GM21825 (cell line): ENCODE measurements around the gene TLL1.

ENCODE experiments used
- ATAC-seq: cut with Tn5 transposase; IDR thresholded peaks from one replicate; pipeline ENCODE4 v1.9.1; 2021; ENCODE audit warnings: mild to moderate bottlenecking, moderate library complexity; ENCODE audit not compliant: unreplicated experiment

TLL1 gene

GRCh38 chr4:166140951-166141350 lies 267.9 kb downstream of the TLL1 start:
- no peak for ATAC-seq

- ATAC-seq: no peak
These were observed 270.2 kb downstream of the TLL1 start for GRCh38 chr4:166143227-166143626.

GRCh38 chr4:166144607-166145006 lies 271.6 kb downstream of the TLL1 start:
- no peak for ATAC-seq

GRCh38 chr4:166146806-166147540 lies 273.9 kb downstream of the TLL1 start:
- ATAC-seq: no peak
